ENCODE results near the gene DIDO1. TPM values are rescaled to one million over a fixed set of nuclear protein-coding genes. Genes with fewer than 3 reads are reported as not detected.
A peak's percentile ranks its signal among the peaks of the same experiment; 100 is the strongest.
"Not testable (repeated sequence)": the region's sequence is repeated elsewhere in the genome, so short reads cannot be mapped to it uniquely, and the experiment has no call there.

Gene DIDO1
- total RNA-seq, 1 experiment from 2014 or later: 16.9 TPM

DNA sequence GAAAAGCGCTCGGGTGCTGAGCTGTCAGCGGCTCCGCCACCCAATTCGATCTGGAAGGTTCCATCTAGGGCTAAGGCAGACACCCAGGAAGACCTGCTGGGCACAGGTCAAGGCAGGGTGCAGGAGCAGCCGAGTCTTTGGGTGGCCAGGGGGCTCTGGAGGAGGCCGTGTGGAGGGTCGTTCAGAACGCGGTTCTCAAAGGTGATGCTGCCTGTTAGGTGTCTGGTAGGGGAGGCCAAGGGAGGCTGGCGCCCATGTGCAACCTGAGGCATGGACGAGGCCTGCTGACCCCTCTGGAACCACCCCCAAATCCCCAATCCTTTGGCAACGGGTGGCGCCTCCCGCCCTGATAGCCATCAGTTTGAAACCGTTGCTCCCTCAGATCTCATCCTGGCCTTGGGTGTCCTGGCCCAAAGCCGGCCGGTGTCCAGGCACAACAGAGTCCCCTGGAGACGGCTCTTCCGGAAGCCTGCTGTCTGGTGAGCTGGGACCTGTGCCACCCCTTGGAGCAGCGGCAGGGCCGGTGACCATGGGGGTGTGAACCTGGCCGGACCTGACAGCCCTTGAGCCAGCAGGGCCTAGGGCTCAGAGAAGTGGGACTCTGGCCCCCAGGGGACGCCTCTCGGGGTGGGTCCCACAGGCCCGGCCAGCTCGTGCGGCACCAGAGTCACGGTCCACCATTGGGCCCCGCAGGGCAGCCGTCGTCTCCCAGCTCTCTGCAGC lies 36.7 kb upstream of the DIDO1 start:
- no peak for DNase-seq (ENCODE audit: low spot score)

DNA sequence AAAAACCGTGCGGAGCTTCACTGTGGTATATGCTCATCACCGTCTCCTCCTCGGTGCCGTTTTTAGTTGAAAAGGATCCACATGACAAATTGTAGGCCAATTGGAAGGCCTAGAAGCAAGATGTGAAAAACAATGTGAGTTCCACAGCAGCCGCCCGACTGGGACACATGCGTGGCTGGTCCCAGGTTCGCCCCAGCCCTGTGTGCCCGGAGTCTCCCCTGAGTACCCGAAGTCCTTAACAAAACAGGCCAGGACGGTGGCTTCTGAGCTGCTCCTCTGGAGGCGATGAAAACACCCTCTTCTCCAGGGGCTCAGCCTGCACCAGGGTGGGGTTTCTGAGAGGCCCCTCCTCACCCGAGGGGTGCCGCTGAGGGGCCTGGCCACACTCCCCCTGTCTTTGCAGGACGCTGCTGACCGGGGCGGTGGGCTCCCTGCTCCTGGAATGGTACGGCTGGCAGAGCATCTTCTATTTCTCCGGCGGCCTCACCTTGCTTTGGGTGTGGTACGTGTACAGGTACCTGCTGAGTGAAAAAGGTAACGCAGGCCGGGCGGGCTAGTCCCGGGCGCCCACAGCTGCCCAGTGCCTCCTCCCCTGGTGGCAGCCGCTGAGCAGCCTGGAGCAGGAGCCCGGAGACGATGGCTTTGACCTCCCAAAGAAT lies 36.0 kb upstream of the DIDO1 start:
- DNase-seq (ENCODE audit: low spot score): no peak

DNA sequence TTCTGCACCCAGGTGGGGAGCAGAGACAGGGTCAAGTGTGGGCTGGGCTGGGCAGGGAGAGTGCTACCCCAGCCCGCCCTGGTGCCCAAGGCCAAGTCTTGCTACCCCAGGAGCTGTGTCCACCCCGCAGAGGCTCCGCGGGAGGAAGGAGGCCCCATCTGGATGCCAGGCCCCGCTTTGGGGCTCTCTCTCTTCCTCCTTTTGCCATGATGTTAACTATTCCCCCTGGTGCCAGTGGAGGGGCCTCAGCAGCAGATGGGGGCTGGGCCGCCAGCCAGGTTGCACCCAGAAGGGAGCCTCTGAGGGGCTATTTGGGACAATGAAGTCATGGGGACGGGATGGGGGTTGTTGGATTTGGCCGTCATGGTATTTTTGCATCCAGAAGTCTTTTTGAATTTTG lies 35.5 kb upstream of the DIDO1 start:
- DNase-seq (ENCODE audit: low spot score): no peak

DNA sequence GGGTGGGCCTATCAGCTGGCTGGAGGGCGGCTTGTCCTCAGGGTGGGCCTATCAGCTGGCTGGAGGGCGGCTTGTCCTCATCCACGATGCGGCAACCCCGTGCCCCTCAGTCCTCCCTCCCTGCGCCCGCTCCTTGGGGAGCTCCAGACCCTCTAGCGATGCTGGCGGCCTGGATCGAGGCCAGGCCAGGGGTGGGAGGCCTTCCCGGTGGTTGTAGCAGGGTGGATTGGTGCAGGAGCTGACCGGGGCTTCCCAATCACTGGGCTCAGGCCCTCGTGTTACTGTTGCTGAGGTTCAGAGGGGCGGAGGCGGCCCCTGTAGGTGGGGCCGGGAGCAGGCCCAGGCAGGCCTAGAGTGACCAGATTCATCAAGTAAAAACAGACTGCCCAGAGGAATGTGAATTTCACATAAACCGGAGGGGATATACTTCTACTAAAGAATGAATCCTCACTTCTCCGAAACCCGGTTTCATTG lies 35.0 kb upstream of the DIDO1 start:
- no peak for DNase-seq (ENCODE audit: low spot score)

DNA sequence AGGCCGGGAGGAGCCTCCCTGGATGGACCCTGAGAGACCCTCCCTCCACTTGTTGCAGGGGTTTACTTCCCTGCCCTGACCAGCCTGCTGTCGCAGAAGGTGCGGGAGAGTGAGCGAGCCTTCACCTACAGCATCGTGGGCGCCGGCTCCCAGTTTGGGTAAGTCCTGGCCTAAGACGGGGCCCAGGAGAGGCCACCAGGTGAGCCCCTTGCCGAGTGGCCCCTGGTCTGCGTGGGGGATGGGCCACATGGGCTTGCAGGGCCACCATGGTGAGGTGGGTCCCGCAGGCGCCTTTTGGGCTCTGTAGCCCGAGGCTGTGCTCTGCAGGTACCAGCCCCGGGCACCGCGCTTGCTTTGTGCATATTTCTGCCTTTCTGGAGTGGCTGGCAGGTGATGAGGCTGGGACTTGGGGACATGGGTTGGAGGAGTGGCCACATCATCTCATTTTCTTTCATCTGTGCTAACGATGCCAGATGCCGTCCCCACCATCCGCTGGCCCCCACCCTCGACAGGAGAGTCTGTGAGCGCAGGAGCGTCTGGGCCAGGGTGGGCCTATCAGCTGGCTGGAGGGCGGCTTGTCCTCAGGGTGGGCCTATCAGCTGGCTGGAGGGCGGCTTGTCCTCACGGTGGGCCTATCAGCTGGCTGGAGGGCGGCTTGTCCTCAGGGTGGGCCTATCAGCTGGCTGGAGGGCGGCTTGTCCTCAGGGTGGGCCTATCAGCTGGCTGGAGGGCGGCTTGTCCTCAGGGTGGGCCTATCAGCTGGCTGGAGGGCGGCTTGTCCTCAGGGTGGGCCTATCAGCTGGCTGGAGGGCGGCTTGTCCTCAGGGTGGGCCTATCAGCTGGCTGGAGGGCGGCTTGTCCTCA lies 34.4 kb upstream of the DIDO1 start:
- DNase-seq (ENCODE audit: low spot score): not testable (repeated sequence)

DNA sequence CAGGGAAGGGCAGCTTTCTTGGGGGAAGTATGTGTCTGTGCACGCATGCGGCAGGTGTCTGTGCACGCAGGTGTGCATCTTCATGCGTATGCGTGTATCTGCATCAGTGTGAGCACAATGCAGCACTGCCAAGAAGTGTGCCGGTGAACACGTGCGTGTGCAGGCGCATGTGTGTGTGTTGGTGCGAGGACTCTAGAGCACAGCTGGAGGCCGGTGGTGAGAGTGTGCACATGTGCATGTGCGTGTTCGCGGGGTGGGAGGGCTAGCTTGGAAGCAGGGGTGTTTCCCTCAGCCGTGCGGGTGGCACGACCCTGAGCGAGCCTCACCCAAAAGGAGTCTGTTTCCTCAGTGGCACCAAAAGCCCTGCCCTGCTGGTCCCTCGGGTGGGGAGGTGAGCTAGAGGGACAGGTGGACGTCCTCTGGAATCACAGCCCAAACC lies 33.7 kb upstream of the DIDO1 start:
- no peak for DNase-seq (ENCODE audit: low spot score)

DNA sequence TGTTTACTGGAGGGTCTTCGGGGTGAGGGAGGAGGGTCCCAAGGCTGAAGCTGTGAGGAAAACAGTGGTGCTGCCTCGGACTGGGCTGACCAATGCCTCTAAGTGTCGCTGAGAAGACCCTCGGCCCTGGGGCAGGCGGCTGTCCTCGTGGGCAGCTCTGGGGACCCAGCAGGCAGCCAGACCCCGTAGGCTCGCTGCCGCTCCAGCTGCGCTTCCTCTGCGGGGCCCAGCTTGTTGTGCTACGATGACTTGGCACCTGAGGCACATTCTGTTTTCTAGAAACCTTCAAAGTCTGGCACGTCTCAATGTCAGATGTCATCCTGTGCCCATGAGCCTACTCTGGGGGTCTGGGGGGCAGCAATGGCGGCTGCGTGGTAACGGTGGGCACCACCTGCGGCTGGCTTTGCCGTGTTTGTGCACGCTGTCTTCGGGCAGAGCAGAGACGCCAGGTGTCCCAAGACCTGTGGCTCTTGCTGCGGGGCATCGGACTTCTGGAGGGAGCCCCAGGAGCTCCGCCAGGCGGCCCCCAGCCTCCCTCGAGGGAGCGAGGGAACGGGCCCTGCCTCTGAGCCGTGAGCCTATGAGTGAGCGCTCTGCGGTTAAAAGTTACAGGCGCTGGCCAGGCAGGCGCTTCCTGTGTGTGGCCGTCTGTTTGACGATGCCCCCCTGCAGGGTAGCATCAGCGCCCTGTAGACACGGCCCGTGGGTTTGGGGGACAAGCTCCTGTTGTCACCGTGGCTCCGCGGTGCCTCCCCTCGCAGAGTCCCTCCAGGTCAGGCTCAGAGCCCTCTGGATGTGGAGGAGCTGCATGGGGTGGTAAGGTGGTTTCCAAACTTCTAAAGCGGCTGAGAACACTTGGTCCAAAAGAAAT lies 33.0 kb upstream of the DIDO1 start:
- DNase-seq (ENCODE audit: low spot score): no peak

DNA sequence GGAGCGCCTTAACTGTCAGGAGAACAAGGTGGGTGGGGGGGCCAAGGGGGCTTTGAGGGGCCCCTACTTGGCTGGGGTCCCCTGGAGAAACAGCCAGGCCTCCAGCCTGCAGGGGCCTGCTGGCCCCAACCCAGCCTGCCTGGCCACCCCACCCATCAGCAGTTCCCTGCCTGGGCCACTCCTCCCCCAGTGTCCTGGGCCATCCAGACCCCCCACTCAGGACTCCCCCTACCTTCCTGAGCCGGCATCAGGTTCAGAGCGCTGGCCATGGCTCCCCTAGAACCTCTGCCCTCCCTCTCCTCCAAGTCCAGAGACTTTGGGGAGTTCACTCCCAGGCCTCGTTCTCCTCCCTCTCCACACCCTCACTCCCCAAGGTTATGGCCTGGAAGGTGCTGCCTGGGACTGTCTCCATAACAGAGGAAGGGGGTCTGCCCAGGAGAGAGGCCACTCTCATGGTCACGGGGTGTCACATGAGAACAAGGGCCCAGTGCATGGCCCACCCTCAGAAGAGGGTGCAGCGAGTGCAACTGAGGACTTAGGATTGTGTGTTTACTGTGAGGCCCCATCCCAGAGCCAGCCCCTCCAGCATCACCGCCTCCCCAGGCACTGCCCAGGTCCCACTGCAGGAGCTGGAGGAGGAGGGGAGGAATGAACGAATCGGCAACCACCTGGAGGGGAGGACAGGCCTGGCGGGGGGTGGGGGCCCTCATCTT lies 32.2 kb upstream of the DIDO1 start:
- no peak for DNase-seq (ENCODE audit: low spot score)

DNA sequence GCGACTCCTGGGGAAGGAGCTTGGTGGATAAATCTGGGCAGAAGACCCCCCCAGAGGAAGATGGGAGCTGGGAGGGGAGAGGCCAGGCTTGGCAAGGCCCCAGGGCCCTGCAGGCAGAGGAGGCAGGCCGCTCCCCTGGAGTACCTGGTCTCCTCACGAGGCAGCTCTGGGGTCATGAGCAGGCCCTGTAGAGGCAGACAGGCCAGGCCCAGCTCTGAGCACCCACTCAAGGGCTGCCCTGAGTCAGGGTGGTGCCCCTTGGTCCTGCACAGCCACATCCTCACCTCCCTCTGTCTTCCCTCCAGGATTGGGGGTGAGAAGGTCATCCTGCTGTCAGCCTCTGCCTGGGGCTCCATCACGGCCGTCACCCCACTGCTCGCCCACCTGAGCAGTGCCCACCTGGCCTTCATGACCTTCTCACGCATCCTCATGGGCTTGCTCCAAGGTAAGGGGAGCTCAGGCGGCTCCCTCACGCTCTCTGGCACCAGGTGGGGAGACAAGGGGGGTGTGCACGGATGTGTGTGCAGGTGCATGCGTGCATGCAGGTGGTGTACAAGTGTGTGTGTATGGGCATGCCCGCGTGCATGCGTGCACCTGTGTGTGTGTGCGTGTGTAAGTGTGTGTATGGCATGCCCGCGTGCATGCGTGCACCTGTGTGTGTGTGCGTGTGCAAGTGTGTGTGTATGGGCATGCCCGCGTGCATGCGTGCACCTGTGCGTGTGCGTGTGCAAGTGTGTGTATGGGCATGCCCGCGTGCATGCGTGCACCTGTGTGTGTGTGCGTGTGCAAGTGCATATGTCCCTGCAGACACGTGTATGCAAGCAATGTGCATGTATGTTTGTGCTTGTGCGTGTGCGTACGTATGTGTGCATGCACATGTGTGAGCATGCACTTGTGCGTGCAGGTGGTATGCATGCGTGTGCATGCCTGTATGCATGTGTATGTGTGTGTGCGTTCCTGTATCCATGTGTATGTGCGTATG lies 31.1 kb upstream of the DIDO1 start:
- DNase-seq (ENCODE audit: low spot score): no peak

DNA sequence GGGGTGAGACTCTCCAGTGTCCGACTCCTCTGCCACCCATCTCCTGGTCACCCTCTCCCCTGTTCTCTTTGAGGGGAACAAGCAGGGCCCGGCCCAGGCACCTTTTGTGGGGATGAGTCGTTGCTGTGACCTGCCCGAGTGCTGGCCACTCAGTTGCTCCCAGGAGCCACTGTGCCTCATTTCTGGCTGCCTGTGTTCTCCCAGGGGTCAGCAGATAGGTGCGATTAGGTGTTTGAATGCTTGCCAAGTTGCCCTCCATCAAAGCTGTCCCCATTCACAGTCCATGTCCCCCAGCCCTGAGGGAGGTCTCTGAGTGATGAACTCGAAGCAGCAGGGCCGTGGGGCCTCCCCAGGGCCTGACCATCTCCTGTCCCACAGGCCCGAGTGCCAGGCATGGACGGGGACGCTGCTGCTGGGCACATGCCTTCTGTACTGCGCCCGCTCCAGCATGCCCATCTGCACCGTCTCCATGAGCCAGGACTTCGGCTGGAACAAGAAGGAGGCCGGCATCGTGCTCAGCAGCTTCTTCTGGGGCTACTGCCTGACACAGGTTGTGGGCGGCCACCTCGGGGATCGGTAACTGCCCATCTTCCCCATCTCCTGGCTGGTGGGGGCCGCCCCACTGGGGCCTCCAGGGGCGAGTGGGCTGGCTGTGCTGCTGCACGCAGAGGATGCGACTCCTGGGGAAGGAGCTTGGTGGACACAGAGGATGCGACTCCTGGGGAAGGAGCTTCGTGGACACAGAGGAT lies 30.3 kb upstream of the DIDO1 start:
- DNase-seq (ENCODE audit: low spot score): no peak

DNA sequence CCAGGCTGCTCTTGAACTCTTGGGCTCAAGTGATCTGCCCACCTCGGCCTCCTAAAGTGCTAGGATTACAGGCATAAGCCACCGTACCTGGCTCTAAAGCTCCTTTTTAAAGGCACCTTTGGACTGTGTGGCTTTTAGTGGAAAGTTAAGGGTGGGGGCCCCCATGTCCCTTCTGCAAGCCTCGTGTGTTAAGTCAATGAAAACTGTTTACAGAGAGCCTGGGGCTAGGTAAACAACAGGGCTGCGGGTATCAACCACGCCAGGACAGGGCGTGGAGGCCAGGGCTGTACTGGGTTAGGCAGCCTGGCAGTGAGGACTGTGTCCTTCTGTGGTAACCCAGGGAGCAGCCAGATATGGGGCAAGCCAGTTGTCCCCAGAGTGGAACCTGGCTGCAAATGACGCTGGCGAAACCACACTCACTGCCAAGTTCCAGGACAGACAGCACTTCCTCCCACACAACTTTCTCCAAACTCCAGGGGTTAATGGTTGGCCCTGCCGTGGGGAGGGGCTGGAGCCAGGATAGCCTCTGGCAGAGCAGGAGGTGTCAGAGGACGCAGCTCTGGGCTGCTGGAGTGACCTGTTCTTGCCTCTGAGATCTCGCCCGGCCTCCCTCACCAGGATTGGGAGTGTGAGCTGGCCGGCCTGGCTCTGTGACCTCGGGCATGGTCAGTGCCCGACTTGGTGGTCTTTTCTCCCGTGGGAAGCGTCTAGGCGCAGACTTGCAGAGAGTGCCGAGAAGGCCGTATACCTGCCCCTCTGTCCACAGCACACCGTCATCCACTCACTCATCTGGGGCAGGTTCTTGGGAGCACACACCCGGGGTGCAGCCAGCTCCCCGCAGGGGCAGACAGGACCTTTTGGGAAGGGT lies 29.4 kb upstream of the DIDO1 start:
- peak; percentile 36 for DNase-seq (ENCODE audit: low spot score)

DNA sequence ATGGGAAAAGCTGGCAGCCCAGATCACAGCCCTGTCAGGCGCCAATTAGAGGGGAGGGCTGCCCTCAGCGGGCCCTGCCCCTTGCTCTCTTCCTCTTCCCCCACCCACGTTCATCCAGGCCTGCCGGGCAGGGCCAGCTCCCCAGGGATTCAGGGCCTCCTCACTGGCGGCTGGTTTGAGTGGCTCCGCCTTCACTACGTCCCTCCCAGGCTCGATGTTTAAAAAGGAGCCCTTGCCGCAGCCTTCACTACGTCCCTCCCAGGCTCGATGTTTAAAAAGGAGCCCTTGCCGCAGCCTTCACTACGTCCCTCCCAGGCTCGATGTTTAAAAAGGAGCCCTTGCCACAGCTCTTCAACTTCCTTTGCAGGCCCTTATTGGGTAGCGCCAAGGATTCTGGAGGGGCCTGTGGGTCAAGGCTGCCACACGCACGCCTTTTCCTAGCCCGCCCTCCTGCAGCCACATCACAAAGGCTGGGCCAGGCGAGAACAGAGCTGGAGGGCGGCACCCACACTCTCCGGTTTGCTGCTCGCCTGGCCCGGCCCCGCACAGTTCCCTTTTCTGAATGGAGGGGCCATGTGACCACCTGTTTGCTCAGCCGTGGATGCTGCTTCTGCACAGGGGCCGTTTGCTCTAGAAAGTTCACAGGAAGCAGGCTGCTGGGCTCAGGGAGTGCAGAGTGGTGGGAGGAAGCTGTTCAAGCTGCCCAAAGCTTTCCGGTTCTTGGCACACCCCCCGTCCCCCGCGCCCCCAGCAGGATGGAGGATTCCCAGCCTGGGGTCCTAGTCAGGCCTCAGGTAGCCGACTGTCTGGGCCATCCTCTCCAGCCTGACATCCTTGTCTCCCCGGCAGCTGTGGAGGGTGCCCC lies 27.8 kb upstream of the DIDO1 start:
- no peak for DNase-seq (ENCODE audit: low spot score)

DNA sequence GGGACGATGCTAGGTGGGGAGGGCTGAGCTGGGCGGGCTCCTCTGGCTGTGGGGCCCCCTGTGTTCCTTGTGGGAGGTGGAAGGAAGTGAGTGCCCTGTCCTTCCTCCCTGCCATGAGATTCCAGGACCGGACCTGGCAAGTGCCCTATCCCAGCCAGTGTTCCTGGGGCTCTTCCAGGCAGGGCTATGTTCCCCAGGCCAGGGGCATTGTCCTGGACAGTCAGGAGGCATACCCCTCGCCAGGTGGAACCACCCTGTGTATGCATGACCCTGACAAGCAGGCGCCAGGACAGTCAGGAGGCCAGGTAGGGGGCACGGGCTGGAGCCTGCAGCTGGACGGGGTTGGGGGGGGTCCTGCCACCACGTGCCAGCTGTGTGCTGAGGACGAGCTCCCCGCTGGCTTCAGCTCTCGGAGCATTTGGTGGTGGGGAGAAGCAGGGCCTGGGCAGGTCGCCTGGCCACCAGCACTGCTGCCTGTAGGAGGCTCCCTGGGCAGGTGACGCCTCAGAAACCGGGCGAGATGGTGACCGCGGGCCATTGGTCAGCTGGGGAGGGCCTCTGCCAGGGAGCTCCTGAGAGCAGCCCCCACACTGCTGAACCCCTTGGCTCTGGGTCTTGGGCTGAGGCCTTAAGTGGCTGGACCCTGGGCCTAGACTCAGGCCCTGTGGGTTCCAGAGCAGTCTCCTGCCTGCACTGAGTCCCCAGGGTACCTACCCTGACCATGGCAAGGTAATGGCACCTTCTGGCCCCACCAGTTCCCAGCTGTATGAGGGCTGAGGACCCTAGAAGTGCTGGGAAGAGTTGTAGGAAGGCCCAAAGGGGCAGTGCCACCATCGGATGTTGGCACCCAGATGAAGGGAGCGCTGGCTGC lies 26.9 kb upstream of the DIDO1 start:
- no peak for DNase-seq (ENCODE audit: low spot score)

DNA sequence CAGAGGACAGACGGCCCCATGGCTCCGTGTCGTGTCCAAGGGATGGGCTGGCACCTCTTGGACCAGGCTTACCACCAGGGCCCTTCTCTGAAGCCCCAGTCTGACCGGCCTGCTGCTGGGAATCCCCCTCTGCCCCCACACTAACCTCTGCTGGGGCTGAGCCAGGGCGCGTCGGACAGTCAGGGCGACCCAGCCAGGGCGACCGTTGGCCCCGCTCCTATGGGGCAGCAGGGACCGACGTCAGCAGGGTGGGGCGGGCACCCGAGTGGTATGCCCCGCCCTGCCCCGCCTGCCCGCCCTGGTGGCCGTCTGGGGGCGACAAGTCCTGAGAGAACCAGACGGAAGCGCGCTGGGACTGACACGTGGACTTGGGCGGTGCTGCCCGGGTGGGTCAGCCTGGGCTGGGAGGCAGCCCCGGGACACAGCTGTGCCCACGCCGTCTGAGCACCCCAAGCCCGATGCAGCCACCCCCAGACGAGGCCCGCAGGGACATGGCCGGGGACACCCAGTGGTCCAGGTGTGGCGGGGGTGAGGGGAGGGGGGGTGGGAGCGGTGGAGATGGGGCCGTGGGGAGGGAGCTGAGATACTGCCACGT lies 26.2 kb upstream of the DIDO1 start, which contains the start of gene SLC17A9:
SLC17A9 (plus strand) TSS at position 337 of the 595 bp plus-strand sequence; CDS start at position 459, 122 bp downstream.
- DNase-seq (ENCODE audit: low spot score): no peak

DNA sequence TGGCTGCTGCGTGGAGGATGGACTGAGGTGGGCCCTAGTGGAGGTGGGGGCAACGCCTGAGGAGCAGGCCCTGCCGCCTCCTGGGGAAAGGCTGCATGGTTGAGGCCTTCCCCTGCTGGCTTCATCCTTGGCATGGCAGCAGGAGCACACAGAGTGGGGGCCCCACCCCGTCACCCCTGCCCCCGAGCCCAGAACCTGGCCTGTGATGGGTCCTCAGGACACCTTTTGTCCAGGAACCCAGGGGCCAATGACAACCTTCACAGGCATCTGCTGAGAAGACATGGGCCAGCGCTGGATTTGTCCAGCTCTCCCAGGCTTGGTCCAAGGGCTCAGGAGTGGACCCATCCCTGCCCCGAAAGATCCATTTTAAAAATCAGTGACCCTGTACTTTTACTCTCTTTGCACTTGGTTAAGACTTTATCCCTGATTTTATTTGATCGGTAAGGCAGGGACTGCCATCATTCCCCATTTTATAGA lies 25.6 kb upstream of the DIDO1 start:
- no peak for DNase-seq (ENCODE audit: low spot score)

All from H4 (cell line).